MV-4-11 (cell line): Measurements from ENCODE around the gene PPP3CA.
A peak's percentile ranks its signal among the peaks of the same experiment; 100 is the strongest.

Experiments
- DNase-seq: peaks from one replicate; lab custom pipeline; 2025; lab: John Stamatoyannopoulos, UW

PPP3CA gene

GRCh38 chr4:101175896-101176676, 171.2 kb downstream of the PPP3CA start:
- DNase-seq = no peak

- no peak for DNase-seq
Measured at GRCh38 chr4:101174679-101175345, 172.5 kb downstream of the PPP3CA start.

GRCh38 chr4:101172369-101172768, 175.0 kb downstream of the PPP3CA start:
- no peak for DNase-seq

- DNase-seq = no peak
Measured at GRCh38 chr4:101171747-101172146, 175.6 kb downstream of the PPP3CA start.

- DNase-seq = peak; percentile 59
Measured at GRCh38 chr4:101169044-101170014, 178.0 kb downstream of the PPP3CA start.

GRCh38 chr4:101163936-101164335, 183.4 kb downstream of the PPP3CA start:
- DNase-seq = no peak

GRCh38 chr4:101162990-101163380, 184.3 kb downstream of the PPP3CA start:
- DNase-seq = no peak

GRCh38 chr4:101160792-101161592, 186.3 kb downstream of the PPP3CA start:
- no peak for DNase-seq

- no peak for DNase-seq
Measured at GRCh38 chr4:101158507-101158906, 188.8 kb downstream of the PPP3CA start.

- DNase-seq = no peak
Measured at GRCh38 chr4:101158134-101158482, 189.2 kb downstream of the PPP3CA start.

- DNase-seq = no peak
Measured at GRCh38 chr4:101157415-101158133, 189.8 kb downstream of the PPP3CA start.

- no peak for DNase-seq
Measured at GRCh38 chr4:101156619-101157310, 190.6 kb downstream of the PPP3CA start.

GRCh38 chr4:101155945-101156344, 191.4 kb downstream of the PPP3CA start:
- no peak for DNase-seq

- no peak for DNase-seq
Measured at GRCh38 chr4:101155368-101155767, 192.0 kb downstream of the PPP3CA start.

GRCh38 chr4:101153653-101154052, 193.7 kb downstream of the PPP3CA start:
- DNase-seq = no peak

- no peak for DNase-seq
Measured at GRCh38 chr4:101152521-101152920, 194.8 kb downstream of the PPP3CA start.

- DNase-seq = no peak
Measured at GRCh38 chr4:101148551-101148950, 198.8 kb downstream of the PPP3CA start.

GRCh38 chr4:101147283-101147682, 200.0 kb downstream of the PPP3CA start:
- DNase-seq = no peak

GRCh38 chr4:101145021-101145420, 202.3 kb downstream of the PPP3CA start:
- DNase-seq = no peak

GRCh38 chr4:101142259-101142658, 205.1 kb downstream of the PPP3CA start:
- DNase-seq = no peak
